Suppressor macrophage (primary cell): ENCODE measurements around the gene IGSF21.

ENCODE experiments used
- DNase-seq, 4 experiments: peaks; one replicate each; pipeline ENCODE4 v3.0.0-alpha.2; 2020 to 2022

Gene IGSF21

DNA sequence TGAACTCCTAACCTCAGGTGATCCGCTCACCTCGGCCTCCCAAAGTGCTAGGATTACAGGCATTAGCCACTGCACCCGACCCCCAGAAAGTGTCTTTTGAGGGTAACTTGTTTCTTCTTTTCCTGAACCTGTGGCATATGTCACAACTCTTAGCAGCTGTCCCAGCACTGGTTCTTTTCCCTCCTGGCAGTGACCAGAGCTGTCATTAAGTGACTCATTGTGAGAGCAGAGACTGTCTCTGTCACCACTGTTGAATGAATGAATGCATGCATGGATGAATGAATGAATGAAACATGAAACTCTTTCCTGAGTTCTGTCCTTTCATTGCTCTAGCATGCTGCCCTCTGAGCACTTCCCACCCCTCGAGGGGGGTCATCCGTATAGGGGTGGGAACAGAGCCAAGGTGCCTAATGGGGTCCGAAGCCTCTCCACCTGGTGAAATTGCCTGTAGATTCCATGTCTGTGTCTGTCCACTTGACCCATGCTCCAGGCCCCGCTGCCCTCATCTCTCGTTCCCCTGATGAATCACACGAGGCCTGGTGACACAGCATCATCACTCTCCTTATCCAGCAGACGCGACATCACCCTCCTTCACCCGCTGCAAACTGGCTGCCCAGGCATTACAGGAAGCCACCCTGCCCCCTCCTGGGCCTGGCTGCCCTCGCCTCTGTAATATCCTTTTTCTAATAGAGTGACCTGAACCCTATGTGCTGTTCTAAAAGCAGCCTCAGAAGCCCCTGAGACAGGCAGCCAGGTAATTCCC, 75.0 kb downstream of the IGSF21 start:
- peak; percentile 88 to 94 (median 91) for DNase-seq

DNA sequence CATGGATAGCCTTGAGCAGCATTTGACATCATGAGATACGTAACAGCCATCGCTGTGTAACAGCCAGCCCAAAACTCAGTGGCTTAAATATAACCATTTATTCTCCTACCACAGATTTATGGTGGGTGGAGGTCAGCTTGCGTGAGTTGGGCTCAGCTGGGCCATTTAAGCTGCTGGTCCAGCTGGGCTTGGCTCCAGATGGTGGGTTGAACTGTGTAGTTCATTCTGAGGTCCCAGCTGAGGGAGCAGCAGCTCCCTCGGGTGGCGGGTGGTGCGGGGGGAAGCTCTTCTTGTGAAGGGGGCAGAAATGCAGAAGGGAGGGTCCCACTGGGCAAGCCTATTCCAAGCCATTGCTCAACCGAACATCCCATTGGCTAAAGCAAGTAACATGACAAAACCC, 75.9 kb downstream of the IGSF21 start:
- no peak for DNase-seq

DNA sequence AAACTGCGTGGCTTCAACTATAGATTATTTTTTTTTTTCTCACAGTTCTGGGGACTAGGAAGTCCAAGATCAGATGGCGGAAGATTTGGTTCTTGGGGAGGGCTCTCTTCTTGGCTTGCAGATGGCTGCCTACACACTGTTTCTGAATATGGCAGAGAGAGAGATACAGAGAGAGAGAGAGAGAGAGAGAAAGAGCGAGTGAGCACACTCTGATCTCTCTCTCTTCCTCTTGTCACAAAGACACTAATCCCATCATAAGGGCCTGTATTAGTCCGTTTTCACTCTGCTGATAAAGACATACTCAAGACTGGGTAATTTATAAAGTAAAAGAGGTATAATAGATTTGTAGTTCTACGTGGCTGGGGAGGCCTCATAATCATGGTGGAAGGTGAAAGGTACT, 79.5 kb downstream of the IGSF21 start:
- DNase-seq = no peak

DNA sequence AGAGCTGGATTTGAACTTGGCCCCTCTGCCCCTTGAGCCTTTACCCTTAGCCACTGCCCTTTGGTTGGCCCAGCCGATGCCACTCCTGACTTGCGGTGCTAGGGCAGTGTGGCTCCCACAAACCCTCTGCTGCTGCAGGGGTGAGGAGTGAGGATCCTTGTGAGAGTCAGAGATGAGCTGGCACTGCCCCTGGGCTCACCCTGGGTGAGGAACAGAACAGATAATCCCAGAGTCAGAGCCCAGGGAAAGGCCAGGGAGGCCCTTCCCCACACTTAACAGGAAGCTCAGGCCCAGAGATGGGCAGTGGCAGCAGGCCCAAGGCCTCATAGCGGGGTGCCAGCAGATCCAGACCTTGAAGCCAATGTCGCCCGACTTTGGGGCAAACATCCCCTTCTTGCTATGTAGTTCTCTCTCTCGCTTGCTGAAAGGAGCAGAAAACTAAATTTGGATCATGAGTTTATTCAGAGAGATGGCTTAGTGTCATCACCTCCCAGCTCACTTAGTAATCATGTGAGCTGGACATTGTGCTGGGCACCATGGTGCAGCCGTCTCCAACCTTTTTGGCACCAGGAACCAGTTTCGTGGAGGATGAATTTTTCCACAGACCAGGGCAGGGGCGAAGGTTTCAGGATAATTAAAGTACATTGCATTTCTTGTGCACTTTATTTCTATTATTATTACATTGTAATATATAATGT, 81.4 kb downstream of the IGSF21 start:
- DNase-seq = no peak

DNA sequence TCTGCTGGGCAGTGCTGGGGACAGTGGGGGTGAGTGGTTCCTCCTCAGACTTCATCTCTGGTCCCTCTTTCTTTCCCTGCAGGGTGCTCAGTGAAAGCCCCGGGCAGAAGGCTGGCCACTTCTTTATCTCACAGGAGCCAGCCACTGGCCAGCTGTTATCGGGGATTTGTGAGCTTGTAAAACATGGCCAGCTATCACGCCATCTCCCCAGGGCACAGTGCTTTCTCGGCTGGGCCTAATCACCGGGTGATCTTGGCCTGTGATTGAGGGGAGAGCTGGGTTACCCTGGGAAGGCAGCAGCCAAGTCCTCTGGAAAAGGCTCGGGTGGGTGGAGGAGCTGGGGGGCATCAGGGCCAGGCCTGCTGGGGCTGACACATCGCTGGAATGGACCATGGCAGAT, 83.0 kb downstream of the IGSF21 start:
- no peak for DNase-seq

DNA sequence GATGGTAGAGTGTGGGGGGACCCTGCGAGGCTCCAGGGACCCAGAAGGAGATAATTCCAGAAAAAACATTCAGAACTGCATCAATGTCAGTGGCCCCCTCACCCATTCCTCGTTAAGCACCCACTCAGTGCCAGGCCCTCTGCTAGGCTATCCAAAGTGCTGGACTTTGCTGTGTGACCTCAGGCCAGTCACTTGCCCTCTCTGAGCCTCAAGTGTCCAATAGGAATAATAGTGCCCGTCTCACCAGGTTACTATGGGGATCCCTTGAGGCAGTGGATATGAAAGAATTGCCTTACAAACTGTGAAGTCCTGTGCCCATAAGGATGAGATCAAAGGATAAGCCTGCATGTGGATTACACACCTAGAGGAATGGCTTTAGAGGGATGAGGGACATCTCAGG, 83.4 kb downstream of the IGSF21 start:
- no peak for DNase-seq

DNA sequence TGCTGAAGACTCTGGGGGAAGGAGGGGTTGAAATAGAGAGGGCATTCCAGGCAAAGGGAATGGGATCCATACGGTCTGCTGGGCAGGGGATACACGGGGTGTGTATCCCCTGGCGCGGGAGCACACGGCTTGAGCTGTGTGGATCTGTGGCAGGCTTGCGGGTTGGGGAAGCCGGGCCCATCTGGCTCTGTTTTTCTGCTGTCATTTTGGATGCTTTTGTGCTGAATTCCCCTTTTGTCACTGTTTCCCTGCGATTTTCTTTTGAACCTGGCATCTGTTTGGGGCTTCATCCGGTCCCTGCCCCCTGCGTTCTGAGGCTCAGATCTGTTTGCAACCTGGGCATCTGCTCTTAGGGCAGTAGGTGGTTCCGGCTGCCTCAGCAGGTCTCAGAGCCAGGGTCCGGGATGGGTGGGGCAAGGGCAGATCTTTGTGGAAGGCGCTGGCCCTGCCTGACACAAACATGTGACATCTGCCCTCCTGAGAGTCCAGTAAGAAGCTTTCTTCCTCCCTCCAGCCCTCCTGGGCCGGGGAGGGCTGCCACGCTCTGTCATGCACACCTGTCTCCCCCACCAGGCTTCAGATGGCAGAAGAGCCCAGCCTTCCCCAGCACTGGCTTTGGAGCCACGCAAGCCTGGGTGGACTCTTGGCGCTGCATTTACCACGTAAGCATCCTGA, 84.0 kb downstream of the IGSF21 start:
- no peak for DNase-seq

DNA sequence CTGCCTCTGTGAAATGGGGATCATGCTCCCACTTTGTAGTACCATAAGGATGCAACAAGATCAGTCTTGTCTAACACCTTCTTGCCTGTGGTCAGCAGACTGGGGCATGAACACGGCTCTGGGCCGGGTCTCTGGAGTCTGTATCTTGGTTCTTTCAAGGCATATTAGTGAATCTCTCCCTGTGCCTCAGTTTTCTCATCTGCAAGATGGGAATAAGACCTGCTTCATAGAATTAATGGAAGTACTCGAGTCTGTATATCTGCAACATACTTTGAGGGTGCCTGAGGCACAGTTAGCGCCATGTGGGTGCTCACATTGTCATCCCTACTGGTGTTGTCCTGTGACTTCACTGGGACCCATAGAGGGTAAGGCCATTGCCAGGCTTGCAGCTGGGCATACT, 84.6 kb downstream of the IGSF21 start:
- no peak for DNase-seq

DNA sequence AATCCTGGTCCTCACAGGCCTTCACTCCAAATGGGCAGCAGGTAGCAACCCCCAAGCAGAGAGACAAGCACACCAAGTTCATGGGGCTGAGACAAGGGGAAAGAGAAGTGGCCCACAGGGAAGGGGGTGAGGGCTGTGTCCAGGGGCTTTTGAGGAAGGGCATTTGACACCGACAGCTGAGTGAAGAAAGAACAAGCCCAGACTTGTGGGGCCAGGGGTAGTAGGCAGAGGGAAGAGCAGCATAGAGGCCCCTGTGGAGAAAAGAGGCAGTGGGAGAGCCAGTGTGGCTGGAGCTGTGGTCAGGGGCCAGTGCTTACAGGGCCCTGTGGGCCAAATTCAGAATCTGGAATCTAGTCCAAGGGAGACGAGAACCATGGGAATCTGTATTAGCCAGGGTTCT, 85.4 kb downstream of the IGSF21 start:
- no peak for DNase-seq

DNA sequence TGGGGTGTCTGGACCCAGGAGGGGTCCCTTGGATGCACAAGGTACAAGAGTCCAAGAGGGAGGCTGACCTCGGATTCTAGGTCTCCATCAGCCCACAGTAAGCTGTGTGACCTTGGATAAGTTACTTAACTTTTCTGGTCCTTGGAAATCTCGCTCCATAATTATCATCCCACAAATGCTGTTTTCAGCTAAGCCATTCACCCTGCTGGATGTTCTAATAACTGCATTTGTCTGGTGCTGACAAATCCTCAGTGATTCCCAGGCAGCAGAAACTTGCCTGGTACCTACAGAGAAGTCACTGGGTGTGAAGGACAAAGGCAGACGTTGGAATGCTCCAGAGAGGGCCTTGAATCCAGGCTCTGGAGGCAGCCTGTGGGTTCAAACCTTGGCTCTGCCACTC, 89.7 kb downstream of the IGSF21 start:
- DNase-seq = no peak

DNA sequence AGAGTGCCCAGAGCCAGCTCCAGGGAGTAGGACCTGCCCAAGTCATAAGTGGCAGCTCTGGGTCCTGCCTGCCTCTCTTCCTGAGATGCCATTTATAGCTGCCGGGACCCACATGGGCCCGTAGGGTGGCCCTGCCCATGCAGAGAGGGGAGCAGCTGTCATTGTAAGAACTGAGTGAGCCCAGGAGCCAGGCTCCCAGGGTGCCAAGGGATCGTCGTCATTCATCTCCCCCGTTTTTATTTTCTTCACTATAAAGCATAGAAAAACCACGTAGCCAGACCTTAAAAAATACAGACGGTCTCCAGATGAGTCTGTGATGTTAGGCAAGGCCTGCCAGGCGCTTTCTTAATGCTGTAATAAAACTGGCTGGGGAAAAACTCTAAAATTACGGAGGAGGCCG, 90.7 kb downstream of the IGSF21 start:
- no peak for DNase-seq

DNA sequence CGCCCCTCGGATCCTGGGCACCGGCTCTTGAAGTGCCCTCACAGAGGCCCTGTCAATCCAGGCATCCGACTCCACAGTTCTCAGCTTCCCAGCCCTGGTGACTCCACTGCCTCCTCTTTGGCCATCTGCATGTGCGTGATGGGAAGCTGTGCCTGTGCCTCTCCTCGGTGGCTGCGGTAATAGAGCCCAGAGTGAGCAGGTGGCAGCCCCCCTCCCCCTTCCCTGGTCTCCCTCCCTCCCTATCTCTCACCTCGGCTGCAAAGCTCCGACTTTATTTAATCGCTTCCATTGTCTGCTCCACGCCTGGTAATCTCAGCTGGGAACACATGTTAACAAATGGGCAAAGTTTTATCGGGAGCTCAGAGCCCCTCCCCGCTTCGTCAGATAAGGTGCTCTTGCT, 91.9 kb downstream of the IGSF21 start:
- no peak for DNase-seq

DNA sequence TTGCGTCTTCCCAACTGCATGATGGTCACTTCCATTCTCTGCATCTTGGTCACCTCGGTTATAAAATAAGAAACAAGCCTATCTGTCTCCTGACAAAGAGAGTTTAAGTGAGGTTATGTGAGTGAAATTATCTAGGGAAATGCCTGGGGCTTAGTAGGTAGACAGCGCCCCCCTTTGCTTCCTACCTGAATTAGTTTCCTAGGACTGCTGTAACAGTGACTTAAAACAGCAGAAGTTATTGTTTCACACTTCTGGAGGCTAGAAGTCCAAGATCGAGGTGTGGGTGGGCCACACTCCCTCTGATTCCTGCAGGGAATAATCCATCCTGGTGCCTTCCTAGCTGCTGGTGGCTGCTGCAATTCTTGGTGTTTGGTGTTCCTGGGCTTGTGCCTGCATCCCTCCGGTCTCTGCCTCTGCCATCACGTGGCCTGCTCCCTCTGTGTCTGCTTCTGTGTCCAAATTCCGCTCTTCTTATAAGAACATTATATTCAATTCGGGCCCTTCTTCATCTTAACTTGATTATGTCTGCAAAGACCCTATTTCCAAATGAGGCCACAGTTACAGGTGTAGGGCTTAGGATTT, 92.6 kb downstream of the IGSF21 start:
- DNase-seq = peak; percentile 30 to 38 (median 33)

DNA sequence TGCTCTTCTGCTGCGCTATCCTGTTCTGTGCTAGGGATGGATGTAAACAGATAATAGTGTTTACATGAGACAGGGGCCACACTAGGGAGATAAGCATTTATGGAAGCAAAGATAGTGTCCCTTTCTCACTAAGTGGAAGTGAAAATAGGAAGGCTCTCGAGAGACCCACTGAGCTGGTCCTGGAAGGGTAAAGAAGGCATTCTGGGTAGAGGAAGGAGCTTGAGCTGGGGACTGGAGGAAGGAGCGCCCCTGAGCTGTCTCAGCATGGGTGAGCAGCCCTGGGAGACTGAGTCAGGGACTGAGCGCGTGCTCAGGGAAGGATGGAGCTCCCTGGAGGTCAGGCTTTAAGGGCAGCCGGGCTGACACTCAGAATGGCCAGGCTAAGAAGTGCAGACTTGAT, 93.3 kb downstream of the IGSF21 start:
- DNase-seq = peak in 1 of 4 experiments; percentile 49

DNA sequence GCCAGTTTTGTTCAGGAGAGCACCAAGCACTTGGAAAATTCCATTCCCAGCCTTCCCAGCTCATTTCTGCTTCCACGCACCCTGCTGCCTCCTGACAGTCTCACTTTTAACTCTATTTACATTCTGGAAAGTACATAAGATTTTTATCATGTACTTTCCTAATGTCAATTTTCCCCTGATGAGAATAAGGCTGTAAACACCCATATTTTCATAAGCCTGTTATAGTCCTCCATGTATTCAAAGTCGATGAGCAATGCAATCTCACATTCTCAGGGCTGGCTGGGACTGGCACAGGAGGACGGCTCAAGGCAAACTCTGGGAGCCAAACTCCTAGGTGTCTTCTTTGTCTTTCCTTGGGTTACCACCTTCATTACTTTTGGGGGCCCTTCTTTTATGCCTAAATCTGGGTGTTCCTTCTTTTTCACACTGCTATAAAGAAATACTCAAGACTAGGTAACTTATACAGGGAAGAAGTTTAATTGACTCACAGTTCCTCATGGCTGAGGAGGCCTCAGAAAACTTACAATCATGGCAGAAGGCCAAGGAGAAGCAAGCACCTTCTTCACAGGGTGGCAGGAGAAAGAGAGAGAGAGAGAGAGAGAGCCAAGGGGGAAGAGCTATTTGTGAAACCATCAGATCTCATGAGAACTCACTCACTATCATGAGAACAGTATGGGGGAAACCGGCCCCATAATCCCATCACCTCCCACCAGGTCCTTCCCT, 94.6 kb downstream of the IGSF21 start:
- DNase-seq = no peak

DNA sequence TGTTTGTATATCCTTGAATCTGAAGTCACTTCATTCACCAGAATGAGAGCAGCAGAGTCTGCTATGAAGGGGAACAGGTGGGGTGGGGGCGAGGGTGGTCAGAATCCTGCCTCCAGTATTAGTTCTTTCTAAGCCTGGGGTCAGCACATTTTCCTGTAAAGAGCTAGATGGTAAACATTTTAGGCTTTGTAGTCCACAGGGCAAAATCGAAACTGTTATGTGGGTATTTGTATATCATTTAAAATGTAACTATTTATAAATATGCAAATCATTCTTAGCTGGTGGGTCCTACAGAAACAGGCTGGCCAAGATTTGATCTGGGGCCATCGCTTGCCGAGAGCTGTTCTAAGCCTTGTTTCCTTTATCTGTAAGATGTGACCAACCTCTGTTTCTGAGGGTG, 96.0 kb downstream of the IGSF21 start:
- DNase-seq = no peak

DNA sequence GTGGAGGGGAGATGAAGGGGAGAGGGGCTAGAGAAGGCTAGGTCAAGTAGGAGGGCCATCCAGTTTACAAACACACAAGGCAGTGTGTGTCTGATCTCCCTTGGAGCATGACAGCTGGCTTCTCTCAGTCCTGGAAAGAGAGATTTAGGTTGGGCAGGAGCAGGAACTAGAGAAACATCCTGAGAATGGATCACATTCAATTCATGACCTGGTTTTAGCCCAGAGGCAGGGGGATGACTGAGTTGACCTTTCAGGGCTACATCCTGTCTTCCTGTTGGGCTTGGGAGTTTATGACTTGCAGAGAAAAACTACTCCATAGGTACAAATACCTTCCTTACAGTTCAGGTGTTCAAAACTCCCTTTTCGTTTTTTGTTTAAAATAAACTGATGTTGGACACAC, 97.0 kb downstream of the IGSF21 start:
- no peak for DNase-seq

DNA sequence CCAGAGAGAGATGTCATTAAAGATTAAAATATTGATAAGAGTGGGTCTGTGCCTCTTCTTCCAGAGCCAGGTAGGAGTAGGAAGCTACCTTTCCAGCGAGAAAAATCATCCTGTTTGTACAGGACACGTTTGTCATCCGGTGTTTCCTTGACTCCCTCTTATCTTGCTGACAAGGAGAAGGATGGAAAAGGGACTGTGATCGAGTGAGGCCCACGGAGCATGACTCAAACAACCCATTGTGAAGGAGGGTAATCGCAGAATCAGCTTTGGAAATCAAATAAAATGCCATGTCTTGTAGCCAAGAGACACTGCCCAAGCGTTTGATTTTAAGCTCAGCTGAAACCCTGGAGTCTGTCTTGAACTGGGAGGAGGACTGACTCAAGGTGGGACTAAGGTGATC, 97.7 kb downstream of the IGSF21 start:
- no peak for DNase-seq

DNA sequence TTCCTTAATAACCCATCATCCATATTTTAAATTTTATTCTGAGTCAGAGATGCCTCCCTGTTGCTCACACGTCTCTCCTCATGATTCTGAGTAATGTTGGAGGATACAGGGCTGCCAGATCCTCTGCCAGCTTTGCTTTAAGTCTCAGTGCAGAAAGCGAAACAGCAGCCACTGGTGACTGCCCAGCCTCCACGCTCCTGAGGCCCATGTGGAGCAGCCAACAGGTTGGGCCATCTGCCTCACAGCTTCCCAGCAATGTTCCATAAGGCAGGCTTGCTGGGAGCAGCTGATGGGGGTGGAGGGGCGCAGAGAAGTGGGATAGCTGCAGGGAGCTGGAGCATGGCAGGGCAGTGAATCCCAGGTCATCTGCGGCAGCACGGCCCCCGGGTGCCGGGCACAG, 104.2 kb downstream of the IGSF21 start:
- no peak for DNase-seq

DNA sequence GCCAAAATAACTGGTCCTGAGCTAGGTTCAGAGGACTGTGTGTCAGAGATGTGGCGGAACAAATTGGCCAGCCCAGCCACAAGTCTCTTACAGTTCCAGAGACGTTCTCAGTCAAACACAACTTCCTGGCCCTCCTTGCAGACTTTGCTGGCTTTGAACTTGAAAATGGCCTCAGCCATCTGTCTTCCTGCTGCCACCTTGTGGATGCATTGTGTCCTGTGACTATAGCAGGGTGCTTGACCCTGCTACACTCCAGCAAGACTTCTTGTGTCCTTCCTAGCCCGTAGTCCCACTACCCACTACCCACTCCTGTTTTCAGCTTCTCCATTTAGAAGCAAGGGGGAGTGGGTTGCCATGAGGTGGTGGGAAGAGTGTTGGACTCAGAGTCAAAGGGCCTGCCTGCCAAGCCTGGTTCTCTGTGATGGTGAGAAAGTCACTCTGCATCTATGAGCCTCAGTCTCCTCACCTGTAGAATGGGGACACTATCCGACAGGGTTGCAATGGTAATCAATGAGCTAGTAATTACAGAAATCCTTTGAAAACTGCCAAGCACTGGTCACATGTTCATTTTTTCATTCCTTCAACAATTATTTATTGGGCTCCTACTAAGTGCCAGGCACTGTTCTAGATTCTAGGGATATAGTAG, 109.9 kb downstream of the IGSF21 start:
- DNase-seq = peak; percentile 67 to 80 (median 74)

DNA sequence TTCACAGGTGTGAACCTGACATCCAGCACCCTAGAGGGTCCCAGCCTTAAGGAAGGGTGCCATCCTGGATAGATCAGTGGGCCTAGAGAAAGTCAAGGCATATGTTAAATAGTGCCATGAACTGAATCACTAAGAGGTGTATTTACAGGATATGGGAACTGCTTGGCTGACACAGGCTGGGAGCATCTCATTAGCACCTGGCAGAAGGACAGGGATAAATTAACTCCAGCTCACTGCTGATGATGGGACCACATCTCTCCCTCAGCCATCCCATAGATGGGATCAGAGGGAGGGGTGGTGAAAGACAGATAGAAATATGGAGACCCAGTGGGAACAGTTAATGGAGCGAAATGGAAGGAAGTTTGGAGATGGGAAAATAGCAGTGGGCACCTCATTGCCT, 122.0 kb downstream of the IGSF21 start:
- no peak for DNase-seq

DNA sequence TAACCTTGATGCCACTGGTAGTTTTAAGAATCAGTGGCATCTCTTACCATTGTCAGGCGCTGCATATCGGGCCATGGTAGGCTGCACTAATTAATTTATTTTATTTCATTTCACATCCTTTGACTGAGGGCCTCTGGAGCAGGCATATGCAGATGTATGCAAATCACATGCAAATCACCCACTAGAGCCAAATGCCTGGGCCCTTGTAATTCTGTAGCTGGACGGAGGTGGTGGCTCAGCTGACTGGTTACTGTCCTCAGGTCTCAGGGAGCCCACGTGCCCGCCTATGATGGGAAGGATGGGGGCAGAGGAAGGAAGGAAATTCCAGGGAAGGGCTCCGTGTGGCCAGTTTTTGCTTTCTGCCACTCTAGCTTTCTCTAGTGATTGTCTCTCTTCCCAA, 122.7 kb downstream of the IGSF21 start:
- no peak for DNase-seq
